H1 (cell line): ENCODE measurements around the gene SPPL2A. TPM values are rescaled to one million over a fixed set of nuclear protein-coding genes. Genes with fewer than 3 reads are reported as not detected.

Source experiments
- CBX8 ChIP-seq: fragments of 300-800, 300-1000 bp; sonication (generic); IDR thresholded peaks from 2 replicates; pipeline ENCODE4 v1.7.1; 2016; ENCODE audit warnings: low read depth, low read length, borderline replicate concordance
- CHD2 ChIP-seq: IDR thresholded peaks from 2 replicates; pipeline ENCODE4 v1.6.1; 2012; ENCODE audit warnings: low read length, improper control_type of control experiment
- EP300 ChIP-seq, 2 experiments: IDR thresholded peaks; 1 replicate in 1 of 2; 2 replicates in 1 of 2; pipeline ENCODE4 v1.6.1; 2011 to 2012; ENCODE audit warnings: low read depth in 2 of 2, low read length in 2 of 2, mild to moderate bottlenecking in 2 of 2, borderline replicate concordance in 1 of 2, inconsistent platforms in 1 of 2, moderate library complexity in 1 of 2
- GTF2F1 ChIP-seq: IDR thresholded peaks from 2 replicates; pipeline ENCODE4 v1.6.1; 2012; ENCODE audit warnings: low read depth, low read length, improper control_type of control experiment, borderline replicate concordance
- HDAC2 ChIP-seq, 2 experiments: fragments of 300-600 bp in 1 of 2; sonication (generic) in 1 of 2; IDR thresholded peaks; 2 replicates each; pipeline ENCODE4 v1.6.1; 2011 to 2012; ENCODE audit warnings: low read depth in 2 of 2, low read length in 2 of 2, mild to moderate bottlenecking in 2 of 2, moderate library complexity in 2 of 2, borderline replicate concordance in 1 of 2, inconsistent platforms in 1 of 2
- JUN ChIP-seq: IDR thresholded peaks from 2 replicates; pipeline ENCODE4 v1.6.1; 2011; ENCODE audit warnings: low read depth, mild to moderate bottlenecking, improper control_type of control experiment, low read length
- NANOG ChIP-seq: IDR thresholded peaks from 2 replicates; pipeline ENCODE4 v1.6.1; 2011; ENCODE audit warnings: low read length, low read depth, mild to moderate bottlenecking, inconsistent platforms; ENCODE audit not compliant: insufficient read depth, poor library complexity, severe bottlenecking
- NRF1 ChIP-seq: IDR thresholded peaks from 2 replicates; pipeline ENCODE4 v1.6.1; 2011; ENCODE audit warnings: mild to moderate bottlenecking, low read depth, low read length, improper control_type of control experiment
- SUZ12 ChIP-seq: fragments of 200-600 bp; sonication (generic); IDR thresholded peaks from 2 replicates; pipeline ENCODE4 v1.6.1; 2012; ENCODE audit warnings: mild to moderate bottlenecking, inconsistent platforms, low read length, moderate library complexity, mixed read lengths
- polyA plus RNA-seq, 7 experiments: library from polyadenylated mRNA; depleted of rRNA in 3 of 7; stranded (reverse) in 5 of 7; unstranded in 2 of 7; fragments of >200 nt in 5 of 7; fragments of 200-250 nt in 2 of 7; gene quantifications; 1 replicate in 5 of 7; 2 replicates in 1 of 7; 4 replicates in 1 of 7; pipeline versions ENCODE4 v1.2.1 to v1.2.3, GENCODE V29; 2011 to 2013; ENCODE audit warnings: missing spikeins in 2 of 7, mixed read lengths in 2 of 7
- total RNA-seq: library from RNA; stranded (reverse); fragmentation: NEBNext Ultra II Directional; extraction: Animal tissue kit (Norgen Biotek cat#: 25700); gene quantifications from 2 replicates; pipeline ENCODE4 v1.2.1, GENCODE V29; 2021

Gene SPPL2A
- total and polyA plus RNA-seq, 2 of the 8 experiments (the other 6 are each of a cell fraction or from before 2014, with no cell fraction given), result 15.6 to 52.9 TPM

GRCh38 chr15:50750227-50750705, 15.2 kb downstream of the SPPL2A start (continued):
- TF ChIP-seq EP300 (IDR thresholded peaks at IDR 0.05; ENCODE audit: borderline replicate concordance in 1 of 2, low read depth in 2 of 2, low read length in 2 of 2) (no peak), SUZ12 (no peak), CHD2 (no peak), NANOG (no peak), JUN (no peak), GTF2F1 (no peak), NRF1 (no peak), CBX8 (no peak), HDAC2 (IDR thresholded peaks at IDR 0.05; ENCODE audit: borderline replicate concordance in 1 of 2, low read depth in 2 of 2, low read length in 2 of 2) (no peak)
